SK-N-SH (cell line): Measurements from ENCODE around the gene NTM. TPM values are rescaled to one million over a fixed set of nuclear protein-coding genes. Genes with fewer than 3 reads are reported as not detected.

Experiments used
- CTCF ChIA-PET: fragments of 300-600, 350-600 bp; formaldehyde crosslinking; extraction: SDS; loops from one replicate; lab custom pipeline; 2021; lab: Yijun Ruan, JAX
- POLR2A ChIA-PET: fragments of 350-600 bp; sonication (Branson Sonifier 250); formaldehyde crosslinking; extraction: SDS; loops from one replicate; lab custom pipeline; 2020; ENCODE audit warnings: antibody characterized with exemption, inconsistent platforms; lab: Yijun Ruan, JAX
- DNase-seq: peaks from one replicate; pipeline ENCODE4 v3.0.0; 2012
- H2AFZ ChIP-seq: fragments of 200-600 bp; sonication (generic); 2 replicates; pipeline ENCODE4 v1.8.1; 2016; ENCODE audit warnings: antibody characterized with exemption, mild to moderate bottlenecking, low read depth
- H3F3A ChIP-seq: fragments of 200-600 bp; sonication (generic); replicated peaks from 2 replicates; pipeline ENCODE3; 2016; ENCODE audit warnings: antibody characterized with exemption, mild to moderate bottlenecking; ENCODE audit not compliant: insufficient read depth
- H3K27ac ChIP-seq, 2 experiments: fragments of 200-500 bp in 1 of 2; fragments of 200-600 bp in 1 of 2; sonication (Bioruptor generic) in 1 of 2; sonication (generic), shearing (Covaris generic) in 1 of 2; 2 replicates each; pipeline versions ENCODE4 v1.5.1 to v1.6.1; 2014 to 2016; ENCODE audit warnings: low read depth in 2 of 2, inconsistent platforms in 1 of 2, low read length in 1 of 2, mild to moderate bottlenecking in 1 of 2, mixed read lengths in 1 of 2
- H3K27me3 ChIP-seq: fragments of 200-600 bp; sonication (generic), shearing (Covaris generic); 2 replicates; pipeline ENCODE4 v1.6.1; 2016; ENCODE audit warnings: mixed run types; ENCODE audit not compliant: insufficient read depth
- H3K36me3 ChIP-seq, 2 experiments: fragments of 200-500 bp in 1 of 2; fragments of 200-600 bp in 1 of 2; sonication (Bioruptor generic) in 1 of 2; sonication (generic) in 1 of 2; replicated peaks in 1 of 2; 2 replicates each; pipeline versions ENCODE3 to v1.5.1; 2014 to 2016; ENCODE audit warnings: low read length in 1 of 2, mild to moderate bottlenecking in 1 of 2; ENCODE audit not compliant: insufficient read depth in 2 of 2, control insufficient read depth in 1 of 2
- H3K4me1 ChIP-seq, 2 experiments: fragments of 200-500 bp in 1 of 2; fragments of 200-600 bp in 1 of 2; sonication (Bioruptor generic) in 1 of 2; sonication (generic), shearing (Covaris generic) in 1 of 2; 2 replicates each; pipeline versions ENCODE4 v1.5.1 to v1.6.1; 2014 to 2016; ENCODE audit warnings: low read depth in 1 of 2, low read length in 1 of 2, mixed run types in 1 of 2; ENCODE audit not compliant: insufficient read depth in 2 of 2, control insufficient read depth in 1 of 2
- H3K4me2 ChIP-seq: fragments of 200-600 bp; sonication (generic), shearing (Covaris generic); 2 replicates; pipeline ENCODE4 v1.6.1; 2017; ENCODE audit warnings: mixed run types
- H3K4me3 ChIP-seq, 2 experiments: fragments of 200-500 bp in 1 of 2; fragments of 200-600 bp in 1 of 2; sonication (Bioruptor generic) in 1 of 2; sonication (generic), shearing (Covaris generic) in 1 of 2; 2 replicates each; pipeline versions ENCODE4 v1.5.1 to v1.8.1; 2014 to 2016; ENCODE audit warnings: low read depth in 2 of 2, inconsistent platforms in 1 of 2, low read length in 1 of 2, mild to moderate bottlenecking in 1 of 2, mixed read lengths in 1 of 2, moderate library complexity in 1 of 2
- H3K79me2 ChIP-seq: fragments of 200-600 bp; sonication (generic); 2 replicates; pipeline ENCODE4 v1.8.1; 2017; ENCODE audit warnings: mild to moderate bottlenecking; ENCODE audit not compliant: insufficient read depth
- H3K9ac ChIP-seq: fragments of 200-600 bp; sonication (generic); 2 replicates; pipeline ENCODE4 v1.6.1; 2017; ENCODE audit warnings: mixed run types
- H3K9me2 ChIP-seq: fragments of 200-600 bp; sonication (generic); 2 replicates; pipeline ENCODE4 v1.6.1; 2017; ENCODE audit warnings: mixed run types
- H3K9me3 ChIP-seq: fragments of 200-600 bp; sonication (generic); 2 replicates; pipeline ENCODE4 v1.6.1; 2017; ENCODE audit warnings: mixed run types, mild to moderate bottlenecking, moderate library complexity
- H4K20me1 ChIP-seq: fragments of 200-600 bp; sonication (generic); 2 replicates; pipeline ENCODE4 v1.6.1; 2017; ENCODE audit warnings: mild to moderate bottlenecking, mixed run types; ENCODE audit not compliant: insufficient read depth
- CHD2 ChIP-seq: fragments of 150-350 bp; IDR thresholded peaks from 2 replicates; pipeline ENCODE4 v1.6.1; 2018; ENCODE audit warnings: low read length; ENCODE audit not compliant: partially characterized antibody
- EP300 ChIP-seq, 2 experiments: IDR thresholded peaks; 2 replicates each; pipeline versions ENCODE4 v1.4.0 to v1.6.1; 2012; ENCODE audit warnings: borderline replicate concordance in 1 of 2, low read depth in 1 of 2, low read length in 1 of 2
- FOSL2 ChIP-seq: IDR thresholded peaks from 2 replicates; pipeline ENCODE4 v1.4.0; 2012; ENCODE audit warnings: low read depth, mild to moderate bottlenecking, moderate library complexity, borderline replicate concordance
- FOXJ3 ChIP-seq: sonication (generic); formaldehyde crosslinking; IDR thresholded peaks from 2 replicates; pipeline ENCODE4 v1.5.1; 2020; ENCODE audit warnings: mild to moderate bottlenecking, missing genetic modification reagents
- GABPA ChIP-seq: IDR thresholded peaks from 2 replicates; pipeline ENCODE4 v1.4.0; 2012; ENCODE audit warnings: low read depth, mild to moderate bottlenecking
- GATA2 ChIP-seq: sonication (generic); formaldehyde crosslinking; IDR thresholded peaks from 2 replicates; pipeline ENCODE4 v1.5.0; 2020; ENCODE audit warnings: mild to moderate bottlenecking, missing genetic modification reagents
- JUND ChIP-seq: IDR thresholded peaks from 2 replicates; pipeline ENCODE4 v1.4.0; 2012
- MEF2A ChIP-seq: IDR thresholded peaks from 2 replicates; pipeline ENCODE4 v1.4.0; 2012; ENCODE audit warnings: low read depth, borderline replicate concordance
- NFIC ChIP-seq: IDR thresholded peaks from 2 replicates; pipeline ENCODE4 v1.4.0; 2012; ENCODE audit warnings: borderline replicate concordance
- NRF1 ChIP-seq: IDR thresholded peaks from 2 replicates; pipeline ENCODE4 v1.6.1; 2012; ENCODE audit warnings: low read depth, mild to moderate bottlenecking, low read length
- POLR2AphosphoS5 ChIP-seq: IDR thresholded peaks from 2 replicates; pipeline ENCODE4 v1.6.1; 2012; ENCODE audit warnings: low read depth, low read length
- RFX5 ChIP-seq: IDR thresholded peaks from 2 replicates; pipeline ENCODE4 v1.6.1; 2012; ENCODE audit warnings: mild to moderate bottlenecking, improper control_type of control experiment, low read length
- SIN3A ChIP-seq: IDR thresholded peaks from 2 replicates; pipeline ENCODE4 v1.6.1; 2012; ENCODE audit warnings: low read depth, mild to moderate bottlenecking, low read length, moderate library complexity, borderline replicate concordance
- SMC3 ChIP-seq: IDR thresholded peaks from 2 replicates; pipeline ENCODE4 v1.6.1; 2012; ENCODE audit warnings: low read depth, low read length, improper control_type of control experiment
- TAF1 ChIP-seq: IDR thresholded peaks from 2 replicates; pipeline ENCODE4 v1.6.1; 2012; ENCODE audit warnings: low read depth, mild to moderate bottlenecking, low read length, moderate library complexity, borderline replicate concordance
- ZBTB33 ChIP-seq: IDR thresholded peaks from 2 replicates; pipeline ENCODE4 v1.4.0; 2012; ENCODE audit warnings: low read depth, borderline replicate concordance
- WGBS: methylation state at CpG from one replicate; pipeline ENCODE4 v1.1.6; 2017; ENCODE audit warnings: low lambda C conversion rate; 5-methylcytosine and 5-hydroxymethylcytosine counted together
- polyA plus RNA-seq, 3 experiments: library from polyadenylated mRNA; depleted of rRNA; stranded (reverse); fragments of >200 nt; gene quantifications; 2 replicates each; pipeline ENCODE4 v1.2.3, GENCODE V29; 2012
- TF ChIP-seq, protein P1 (sequence below): IDR thresholded peaks from 2 replicates; pipeline ENCODE4 v1.6.1; 2012; ENCODE audit warnings: mild to moderate bottlenecking, low read depth, low read length, moderate library complexity
- TF ChIP-seq, protein P2 (sequence below): IDR thresholded peaks from 2 replicates; pipeline ENCODE4 v1.4.0; 2012; ENCODE audit warnings: low read depth, borderline replicate concordance
- TF ChIP-seq, protein P3 (sequence below): fragments of 150-350 bp; IDR thresholded peaks from 2 replicates; pipeline ENCODE4 v1.6.1; 2016; ENCODE audit warnings: mild to moderate bottlenecking, low read depth, low read length

The NTM gene
- polyA plus RNA-seq, 1 of the 3 experiments (the other 2 are of a cell fraction), result 20.0 TPM

DNA sequence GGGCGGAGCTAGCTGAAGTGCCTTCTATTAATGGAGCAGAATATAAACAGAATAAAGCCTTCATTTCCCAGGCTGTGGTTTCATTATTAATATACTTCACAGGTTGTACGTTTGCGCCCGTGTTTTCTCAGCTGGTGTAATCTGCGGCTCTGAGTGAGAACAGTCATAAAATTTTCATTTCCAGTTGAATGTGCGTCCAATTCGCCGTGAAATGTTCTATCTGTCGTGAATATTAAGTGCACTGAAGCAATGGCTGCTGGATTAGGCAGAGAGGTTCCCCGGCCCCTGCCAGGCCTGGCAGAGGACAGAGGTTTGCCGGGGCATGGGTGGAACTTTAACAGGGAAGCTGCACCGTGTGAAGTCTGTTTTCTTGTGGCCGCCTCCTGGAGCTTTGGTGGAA lies 874.4 kb downstream of the NTM start:
- CTCF ChIA-PET, result interaction anchor here (0.8 to 1.2 kb wide), 2 partner anchors 9 to 11 kb away, joined by 3 read pairs; no protein-coding TSS in a partner anchor
- POLR2A ChIA-PET, result no interaction called here
- H3K4me3 ChIP-seq, result no peak overlapping the region
- H3K36me3 ChIP-seq, result no peaks in the 10 kb centered on the region
- no peak for DNase-seq
- H3K4me1 ChIP-seq, result no peaks in the 10 kb centered on the region
- no peaks in the 10 kb centered on the region for H3K27me3 ChIP-seq
- no peaks in the 10 kb centered on the region for H3F3A ChIP-seq
- H3K79me2 ChIP-seq, result no peaks in the 10 kb centered on the region
- WGBS, result 79% methylated on average over 13 of the region's 13 CpGs
- H3K4me2 ChIP-seq, result no peak overlapping the region
- H3K27ac ChIP-seq, result no peak overlapping the region
- no peak for TF ChIP-seq FOSL2
- no peak for TF ChIP-seq NFIC
- no peak for TF ChIP-seq RFX5
- TF ChIP-seq JUND, result no peak
- TF ChIP-seq EP300 (IDR thresholded peaks at IDR 0.05; ENCODE audit: borderline replicate concordance in 1 of 2, low read depth in 1 of 2, low read length in 1 of 2), result no peak
- TF ChIP-seq, protein P1, sequence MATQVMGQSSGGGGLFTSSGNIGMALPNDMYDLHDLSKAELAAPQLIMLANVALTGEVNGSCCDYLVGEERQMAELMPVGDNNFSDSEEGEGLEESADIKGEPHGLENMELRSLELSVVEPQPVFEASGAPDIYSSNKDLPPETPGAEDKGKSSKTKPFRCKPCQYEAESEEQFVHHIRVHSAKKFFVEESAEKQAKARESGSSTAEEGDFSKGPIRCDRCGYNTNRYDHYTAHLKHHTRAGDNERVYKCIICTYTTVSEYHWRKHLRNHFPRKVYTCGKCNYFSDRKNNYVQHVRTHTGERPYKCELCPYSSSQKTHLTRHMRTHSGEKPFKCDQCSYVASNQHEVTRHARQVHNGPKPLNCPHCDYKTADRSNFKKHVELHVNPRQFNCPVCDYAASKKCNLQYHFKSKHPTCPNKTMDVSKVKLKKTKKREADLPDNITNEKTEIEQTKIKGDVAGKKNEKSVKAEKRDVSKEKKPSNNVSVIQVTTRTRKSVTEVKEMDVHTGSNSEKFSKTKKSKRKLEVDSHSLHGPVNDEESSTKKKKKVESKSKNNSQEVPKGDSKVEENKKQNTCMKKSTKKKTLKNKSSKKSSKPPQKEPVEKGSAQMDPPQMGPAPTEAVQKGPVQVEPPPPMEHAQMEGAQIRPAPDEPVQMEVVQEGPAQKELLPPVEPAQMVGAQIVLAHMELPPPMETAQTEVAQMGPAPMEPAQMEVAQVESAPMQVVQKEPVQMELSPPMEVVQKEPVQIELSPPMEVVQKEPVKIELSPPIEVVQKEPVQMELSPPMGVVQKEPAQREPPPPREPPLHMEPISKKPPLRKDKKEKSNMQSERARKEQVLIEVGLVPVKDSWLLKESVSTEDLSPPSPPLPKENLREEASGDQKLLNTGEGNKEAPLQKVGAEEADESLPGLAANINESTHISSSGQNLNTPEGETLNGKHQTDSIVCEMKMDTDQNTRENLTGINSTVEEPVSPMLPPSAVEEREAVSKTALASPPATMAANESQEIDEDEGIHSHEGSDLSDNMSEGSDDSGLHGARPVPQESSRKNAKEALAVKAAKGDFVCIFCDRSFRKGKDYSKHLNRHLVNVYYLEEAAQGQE, result no peak
- no peak for TF ChIP-seq FOXJ3 (CRISPR knock-in tag)
- TF ChIP-seq SMC3, result no peak
- TF ChIP-seq ZBTB33, result no peak
- TF ChIP-seq, protein P2, sequence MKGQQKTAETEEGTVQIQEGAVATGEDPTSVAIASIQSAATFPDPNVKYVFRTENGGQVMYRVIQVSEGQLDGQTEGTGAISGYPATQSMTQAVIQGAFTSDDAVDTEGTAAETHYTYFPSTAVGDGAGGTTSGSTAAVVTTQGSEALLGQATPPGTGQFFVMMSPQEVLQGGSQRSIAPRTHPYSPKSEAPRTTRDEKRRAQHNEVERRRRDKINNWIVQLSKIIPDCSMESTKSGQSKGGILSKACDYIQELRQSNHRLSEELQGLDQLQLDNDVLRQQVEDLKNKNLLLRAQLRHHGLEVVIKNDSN, result no peak
- TF ChIP-seq CHD2, result no peak
- TF ChIP-seq GABPA, result no peak
- TF ChIP-seq, protein P3, sequence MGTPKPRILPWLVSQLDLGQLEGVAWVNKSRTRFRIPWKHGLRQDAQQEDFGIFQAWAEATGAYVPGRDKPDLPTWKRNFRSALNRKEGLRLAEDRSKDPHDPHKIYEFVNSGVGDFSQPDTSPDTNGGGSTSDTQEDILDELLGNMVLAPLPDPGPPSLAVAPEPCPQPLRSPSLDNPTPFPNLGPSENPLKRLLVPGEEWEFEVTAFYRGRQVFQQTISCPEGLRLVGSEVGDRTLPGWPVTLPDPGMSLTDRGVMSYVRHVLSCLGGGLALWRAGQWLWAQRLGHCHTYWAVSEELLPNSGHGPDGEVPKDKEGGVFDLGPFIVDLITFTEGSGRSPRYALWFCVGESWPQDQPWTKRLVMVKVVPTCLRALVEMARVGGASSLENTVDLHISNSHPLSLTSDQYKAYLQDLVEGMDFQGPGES, result no peak
- no peak for TF ChIP-seq POLR2AphosphoS5
- TF ChIP-seq SIN3A, result no peak
- TF ChIP-seq TAF1, result no peak
- no peak for TF ChIP-seq NRF1
- no peak for TF ChIP-seq MEF2A
- no peak for TF ChIP-seq GATA2 (CRISPR knock-in tag)
- H3K9me2 ChIP-seq, result no peaks in the 10 kb centered on the region
- H2AFZ ChIP-seq, result no peak overlapping the region
- H3K9ac ChIP-seq, result no peak overlapping the region
- no peaks in the 10 kb centered on the region for H3K9me3 ChIP-seq
- H4K20me1 ChIP-seq, result no peaks in the 10 kb centered on the region
